ENCODE measurements around the gene POLG. TPM values are rescaled to one million over a fixed set of nuclear protein-coding genes. Genes with fewer than 3 reads are reported as not detected.

The POLG gene
- total RNA-seq, 1 donor from 2014 or later = 116 TPM

DNA sequence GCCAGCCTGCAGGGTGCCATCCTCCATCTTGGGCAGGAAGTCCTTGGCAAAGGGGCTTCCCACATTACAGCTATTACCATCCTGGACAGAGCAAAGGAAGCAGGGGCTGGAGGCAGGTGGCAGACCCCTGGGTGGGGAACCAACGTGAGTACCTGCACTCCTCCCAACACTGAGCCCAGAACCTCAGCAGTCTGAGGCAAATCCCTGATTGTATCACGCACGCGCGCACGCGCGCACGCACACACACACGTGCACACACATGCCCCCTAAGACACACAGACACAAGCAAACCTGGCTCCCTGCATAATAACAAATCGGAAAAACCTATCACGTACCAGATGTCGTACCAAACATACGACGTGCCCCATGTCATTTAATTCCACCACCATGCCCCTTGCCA is 11.8 kb downstream of the POLG start:
- intact Hi-C loops (cut with micrococcal nuclease) = no loop called here
- H3K27ac Mint-ChIP-seq = no peak overlapping the region
- no peak overlapping the region for H3K4me3 Mint-ChIP-seq
- H3K27me3 Mint-ChIP-seq (ENCODE audit: insufficient read depth) = no peaks in the 10 kb centered on the region
- DNase-seq (ENCODE audit: low spot score) = no peak
- H3K9me3 Mint-ChIP-seq = no peaks in the 10 kb centered on the region
- peaks cover 69% of the 10 kb centered on the region for H3K36me3 Mint-ChIP-seq (ENCODE audit: low read depth)
- peaks cover 17% of the 10 kb centered on the region for H3K4me1 Mint-ChIP-seq (ENCODE audit: low read depth)

- H3K9me3 Mint-ChIP-seq = no peaks in the 10 kb centered on the region
- intact Hi-C loops (cut with micrococcal nuclease) = no loop called here
- peaks cover 69% of the 10 kb centered on the region for H3K36me3 Mint-ChIP-seq (ENCODE audit: low read depth)
- no peak overlapping the region for H3K4me3 Mint-ChIP-seq
- DNase-seq (ENCODE audit: low spot score) = no peak
- H3K4me1 Mint-ChIP-seq (ENCODE audit: low read depth) = peaks cover 20% of the 10 kb centered on the region
- no peaks in the 10 kb centered on the region for H3K27me3 Mint-ChIP-seq (ENCODE audit: insufficient read depth)
- no peak overlapping the region for H3K27ac Mint-ChIP-seq
These were observed 12.9 kb downstream of the POLG start for GRCh38 chr15:89321521-89322410.

- Mint-ChIP-seq H3K4me3 (no peak overlapping the region), H3K36me3 (ENCODE audit: low read depth) (peaks cover 67% of the 10 kb centered on the region), H3K27ac (no peak overlapping the region), H3K4me1 (ENCODE audit: low read depth) (peaks cover 36% of the 10 kb centered on the region), H3K27me3 (ENCODE audit: insufficient read depth) (no peaks in the 10 kb centered on the region), H3K9me3 (no peaks in the 10 kb centered on the region)
- no peak for DNase-seq (ENCODE audit: low spot score)
- intact Hi-C loops (cut with micrococcal nuclease) = no loop called here
These were observed 14.4 kb downstream of the POLG start for GRCh38 chr15:89320200-89320599.

DNA sequence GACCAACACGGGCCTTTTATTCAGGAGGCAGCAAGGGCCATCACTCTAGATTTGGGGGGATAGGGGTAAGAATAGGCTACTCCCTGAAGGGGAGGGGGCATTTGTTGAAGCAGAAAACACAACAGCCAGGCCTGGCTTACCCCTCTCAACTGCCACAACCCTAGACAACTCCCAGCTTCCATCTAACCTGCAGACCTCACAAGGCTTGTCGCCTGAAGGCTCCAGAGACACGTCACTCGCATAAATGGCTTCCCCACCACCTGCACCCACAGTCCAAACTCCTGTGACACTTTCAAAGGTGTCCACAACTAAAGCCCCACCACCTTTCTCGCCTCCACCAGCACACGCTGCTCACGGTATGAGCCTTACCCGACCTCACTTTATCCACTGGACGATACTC is 14.9 kb downstream of the POLG start:
- DNase-seq (ENCODE audit: low spot score) = no peak
- intact Hi-C loops (cut with micrococcal nuclease) = loop anchor here (5.0 kb wide), 2 partner anchors 52 to 112 kb away; no protein-coding TSS in a partner anchor
- Mint-ChIP-seq H3K27me3 (ENCODE audit: insufficient read depth) (no peaks in the 10 kb centered on the region), H3K4me3 (no peak overlapping the region), H3K9me3 (no peaks in the 10 kb centered on the region), H3K36me3 (ENCODE audit: low read depth) (peaks cover 65% of the 10 kb centered on the region), H3K4me1 (ENCODE audit: low read depth) (peaks cover 36% of the 10 kb centered on the region), H3K27ac (peak overlapping the region; percentile 44)

- Mint-ChIP-seq H3K27ac (peak overlapping the region; percentile 73), H3K9me3 (no peaks in the 10 kb centered on the region), H3K27me3 (ENCODE audit: insufficient read depth) (no peaks in the 10 kb centered on the region), H3K4me3 (no peak overlapping the region), H3K36me3 (ENCODE audit: low read depth) (peaks cover 66% of the 10 kb centered on the region), H3K4me1 (ENCODE audit: low read depth) (peaks cover 33% of the 10 kb centered on the region)
- intact Hi-C loops (cut with micrococcal nuclease) = loop anchor here (5.0 kb wide), 2 partner anchors 50 to 110 kb away; no protein-coding TSS in a partner anchor
- no peak for DNase-seq (ENCODE audit: low spot score)
These were observed 17.4 kb downstream of the POLG start for GRCh38 chr15:89317186-89317720.

DNA sequence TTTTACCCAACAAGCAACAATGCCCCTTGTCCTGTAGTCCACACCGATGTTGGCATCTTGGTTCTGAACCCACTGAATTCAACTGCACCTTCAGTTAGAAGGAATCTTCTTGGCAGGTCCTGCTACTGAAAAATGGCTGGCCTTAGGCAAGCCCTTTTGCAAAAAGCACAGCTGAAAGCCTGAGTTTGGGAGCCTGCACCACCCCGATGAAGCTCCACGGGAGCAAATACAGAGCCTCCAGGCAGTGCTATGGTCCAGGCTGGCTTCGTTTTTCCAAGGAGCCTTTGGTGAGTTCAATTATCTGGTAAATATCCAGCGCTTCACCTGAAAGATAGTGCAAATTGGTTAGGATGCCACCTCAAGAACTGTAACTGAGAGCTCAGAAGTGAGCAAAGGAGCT is 18.1 kb downstream of the POLG start:
- no peak for DNase-seq (ENCODE audit: low spot score)
- no peak overlapping the region for H3K4me3 Mint-ChIP-seq
- peaks cover 67% of the 10 kb centered on the region for H3K36me3 Mint-ChIP-seq (ENCODE audit: low read depth)
- no peaks in the 10 kb centered on the region for H3K9me3 Mint-ChIP-seq
- intact Hi-C loops (cut with micrococcal nuclease) = loop anchor here (5.0 kb wide), 2 partner anchors 49 to 109 kb away; no protein-coding TSS in a partner anchor
- no peaks in the 10 kb centered on the region for H3K27me3 Mint-ChIP-seq (ENCODE audit: insufficient read depth)
- H3K27ac Mint-ChIP-seq = no peak overlapping the region
- peaks cover 33% of the 10 kb centered on the region for H3K4me1 Mint-ChIP-seq (ENCODE audit: low read depth)

- Mint-ChIP-seq H3K27me3 (ENCODE audit: insufficient read depth) (no peaks in the 10 kb centered on the region), H3K36me3 (ENCODE audit: low read depth) (peaks cover 69% of the 10 kb centered on the region), H3K4me1 (ENCODE audit: low read depth) (peaks cover 35% of the 10 kb centered on the region), H3K27ac (peak overlapping the region; percentile 61), H3K4me3 (no peak overlapping the region), H3K9me3 (no peaks in the 10 kb centered on the region)
- DNase-seq (ENCODE audit: low spot score) = no peak
- intact Hi-C loops (cut with micrococcal nuclease) = loop anchor here (5.0 kb wide), 2 partner anchors 48 to 108 kb away; no protein-coding TSS in a partner anchor
These were observed 19.2 kb downstream of the POLG start for GRCh38 chr15:89315375-89315929.

DNA sequence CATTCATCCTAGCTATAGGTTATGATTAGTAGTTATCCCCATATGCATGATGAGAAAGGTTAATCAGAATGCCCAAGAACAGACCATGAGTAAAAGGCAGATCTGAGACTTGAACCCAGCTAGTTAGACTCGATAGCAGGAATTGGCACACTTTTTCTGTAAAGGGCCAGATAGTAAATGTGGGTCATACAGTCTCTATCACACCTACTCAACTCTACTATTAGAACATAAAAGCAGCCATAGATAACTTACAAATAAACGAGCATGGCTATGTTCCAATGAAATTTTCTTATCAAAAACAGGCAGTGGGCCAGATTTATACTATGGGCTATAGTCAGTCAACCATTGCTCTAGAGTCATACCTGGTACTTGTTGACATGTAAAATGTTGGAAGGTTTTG is 24.6 kb downstream of the POLG start:
- intact Hi-C loops (cut with micrococcal nuclease) = no loop called here
- H3K27ac Mint-ChIP-seq = peak overlapping the region; percentile 14
- H3K36me3 Mint-ChIP-seq (ENCODE audit: low read depth) = peaks cover 68% of the 10 kb centered on the region
- H3K4me3 Mint-ChIP-seq = no peak overlapping the region
- H3K27me3 Mint-ChIP-seq (ENCODE audit: insufficient read depth) = no peaks in the 10 kb centered on the region
- no peak for DNase-seq (ENCODE audit: low spot score)
- H3K9me3 Mint-ChIP-seq = no peaks in the 10 kb centered on the region
- peaks cover 16% of the 10 kb centered on the region for H3K4me1 Mint-ChIP-seq (ENCODE audit: low read depth)

DNA sequence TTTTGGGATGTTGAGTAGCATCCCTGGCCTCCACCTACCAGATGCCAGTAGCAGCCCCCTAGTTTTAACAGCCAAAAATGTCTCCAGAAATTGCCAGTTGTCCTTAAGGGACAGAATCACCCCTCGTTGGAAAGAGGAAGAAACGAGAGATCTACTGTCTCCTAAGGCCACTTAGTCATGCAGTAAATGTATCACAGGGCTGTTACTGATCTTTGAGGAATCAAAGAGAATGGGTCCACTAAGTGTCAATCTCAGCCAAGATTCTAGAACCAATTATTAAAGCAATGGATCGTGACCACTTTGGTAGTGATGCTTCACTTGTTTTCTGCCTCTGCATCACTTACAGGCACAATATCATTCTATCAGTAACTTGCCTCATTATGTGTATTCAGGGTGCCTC is 26.4 kb downstream of the POLG start:
- no peaks in the 10 kb centered on the region for H3K27me3 Mint-ChIP-seq (ENCODE audit: insufficient read depth)

GRCh38 chr15:89307791-89308190 is 26.8 kb downstream of the POLG start:
- DNase-seq (ENCODE audit: low spot score) = no peak
- intact Hi-C loops (cut with micrococcal nuclease) = no loop called here
- Mint-ChIP-seq H3K4me1 (ENCODE audit: low read depth) (peaks cover 30% of the 10 kb centered on the region), H3K36me3 (ENCODE audit: low read depth) (peaks cover 66% of the 10 kb centered on the region), H3K9me3 (no peaks in the 10 kb centered on the region), H3K4me3 (no peak overlapping the region), H3K27ac (peak overlapping the region; percentile 31), H3K27me3 (ENCODE audit: insufficient read depth) (no peaks in the 10 kb centered on the region)

More for the DNA sequence above, 26.4 kb downstream of the POLG start:
- peaks cover 66% of the 10 kb centered on the region for H3K36me3 Mint-ChIP-seq (ENCODE audit: low read depth)
- no peak overlapping the region for H3K4me3 Mint-ChIP-seq
- H3K9me3 Mint-ChIP-seq = no peaks in the 10 kb centered on the region
- intact Hi-C loops (cut with micrococcal nuclease) = no loop called here
- H3K27ac Mint-ChIP-seq = peak overlapping the region; percentile 31
- H3K4me1 Mint-ChIP-seq (ENCODE audit: low read depth) = peaks cover 26% of the 10 kb centered on the region
- DNase-seq (ENCODE audit: low spot score) = no peak

DNA sequence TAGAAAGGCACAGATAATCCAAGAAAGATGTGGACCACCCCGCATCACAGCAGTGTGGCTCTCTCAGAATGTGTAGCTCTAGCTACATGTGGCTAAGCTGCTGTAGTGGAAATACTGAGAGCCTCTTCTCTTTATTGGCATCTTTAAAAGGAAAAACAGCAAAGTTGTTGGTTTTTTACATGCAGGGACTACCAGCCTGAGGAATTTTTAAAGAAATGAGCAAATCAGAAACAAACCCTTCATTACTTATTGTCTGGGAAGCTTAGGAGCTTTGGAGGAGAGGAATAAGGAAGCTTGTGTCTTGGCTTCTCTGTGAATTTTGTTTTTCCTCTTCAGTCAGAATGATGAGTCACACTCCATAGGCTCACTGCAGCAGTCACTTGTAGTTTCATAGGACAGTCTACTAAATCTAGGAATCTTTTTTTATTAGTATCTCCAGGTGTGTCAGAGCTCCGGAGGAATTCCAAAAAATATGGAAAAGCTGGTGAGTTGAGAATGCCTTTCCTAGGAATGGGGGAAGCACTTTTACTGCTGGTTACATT is 27.5 kb downstream of the POLG start:
- peak overlapping the region; percentile 26 for H3K27ac Mint-ChIP-seq

DNA sequence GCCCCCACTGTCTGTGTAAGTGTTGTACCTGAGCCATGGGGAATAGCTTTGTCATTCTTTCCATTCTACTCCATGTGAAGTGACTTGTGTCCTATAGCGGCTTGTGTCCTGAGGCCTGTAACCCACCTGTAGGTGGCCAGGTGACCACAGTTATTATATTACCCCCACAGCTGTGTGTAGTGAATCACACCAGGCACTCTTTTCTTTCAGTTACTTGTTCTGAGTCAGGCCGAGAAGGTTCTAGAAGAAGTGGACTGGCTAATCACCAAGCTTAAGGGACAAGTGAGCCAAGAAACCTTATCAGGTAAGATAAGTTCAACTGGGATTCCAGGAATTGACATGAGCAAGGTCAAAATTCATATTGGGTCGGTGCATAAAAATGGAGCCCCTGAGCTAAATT is 29.2 kb downstream of the POLG start:
- Mint-ChIP-seq H3K27me3 (ENCODE audit: insufficient read depth) (no peaks in the 10 kb centered on the region), H3K36me3 (ENCODE audit: low read depth) (peaks cover 64% of the 10 kb centered on the region), H3K4me1 (ENCODE audit: low read depth) (peaks cover 47% of the 10 kb centered on the region), H3K4me3 (no peak overlapping the region), H3K27ac (no peak overlapping the region), H3K9me3 (no peaks in the 10 kb centered on the region)
- intact Hi-C loops (cut with micrococcal nuclease) = no loop called here
- DNase-seq (ENCODE audit: low spot score) = no peak

More for the DNA sequence above, 27.5 kb downstream of the POLG start:
- no peak for DNase-seq (ENCODE audit: low spot score)
- H3K27me3 Mint-ChIP-seq (ENCODE audit: insufficient read depth) = no peaks in the 10 kb centered on the region
- peaks cover 32% of the 10 kb centered on the region for H3K4me1 Mint-ChIP-seq (ENCODE audit: low read depth)
- intact Hi-C loops (cut with micrococcal nuclease) = no loop called here
- H3K9me3 Mint-ChIP-seq = no peaks in the 10 kb centered on the region
- peaks cover 62% of the 10 kb centered on the region for H3K36me3 Mint-ChIP-seq (ENCODE audit: low read depth)
- no peak overlapping the region for H3K4me3 Mint-ChIP-seq

DNA sequence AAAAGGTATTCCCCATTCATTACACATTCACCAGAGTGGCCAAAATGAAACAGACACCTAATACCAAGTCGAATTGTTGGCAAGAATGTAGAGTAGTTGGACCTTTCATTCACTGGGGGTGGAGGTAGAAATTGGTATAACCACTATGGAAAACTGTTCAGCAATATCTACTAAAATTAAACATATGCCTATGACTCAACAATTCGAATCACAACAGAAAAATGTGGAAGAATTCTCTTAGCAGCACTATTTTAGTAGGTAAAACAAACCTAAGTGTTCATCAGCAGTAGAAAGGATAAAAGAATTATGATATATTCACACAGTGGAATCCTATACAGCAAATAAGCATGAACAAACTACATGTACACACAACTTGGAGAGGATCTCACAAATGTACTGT is 30.6 kb downstream of the POLG start:
- H3K27me3 Mint-ChIP-seq (ENCODE audit: insufficient read depth) = no peaks in the 10 kb centered on the region
- peak overlapping the region; percentile 13 for H3K27ac Mint-ChIP-seq
- peaks cover 54% of the 10 kb centered on the region for H3K4me1 Mint-ChIP-seq (ENCODE audit: low read depth)
- no peaks in the 10 kb centered on the region for H3K9me3 Mint-ChIP-seq
- H3K4me3 Mint-ChIP-seq = no peak overlapping the region
- intact Hi-C loops (cut with micrococcal nuclease) = no loop called here
- peaks cover 66% of the 10 kb centered on the region for H3K36me3 Mint-ChIP-seq (ENCODE audit: low read depth)
- DNase-seq (ENCODE audit: low spot score) = no peak
